HepG2 (cell line): ENCODE results near the gene KIRREL3. TPM values are rescaled to one million over a fixed set of nuclear protein-coding genes. Genes with fewer than 3 reads are reported as not detected.

Source experiments
- AKAP8 ChIP-seq: sonication (generic); formaldehyde crosslinking; IDR thresholded peaks from 2 replicates; pipeline ENCODE4 v1.5.1; 2020; ENCODE audit warnings: mild to moderate bottlenecking, missing genetic modification reagents
- ATF2 ChIP-seq: sonication (generic); formaldehyde crosslinking; IDR thresholded peaks from 2 replicates; pipeline ENCODE4 v1.4.0; 2020; ENCODE audit warnings: missing genetic modification reagents
- CEBPB ChIP-seq: IDR thresholded peaks from 2 replicates; pipeline ENCODE4 v1.6.1; 2011; ENCODE audit warnings: low read depth, low read length, improper control_type of control experiment, borderline replicate concordance
- DNMT3B ChIP-seq: conservative IDR thresholded peaks from 2 replicates; pipeline ENCODE4 v1.6.1; 2016; ENCODE audit warnings: missing biosample characterization, control low read depth
- FOXA3 ChIP-seq: IDR thresholded peaks from 2 replicates; pipeline ENCODE4 v1.6.1; 2016; ENCODE audit warnings: missing genetic modification reagents, missing compliant biosample characterization
- HNF4A ChIP-seq: sonication (generic); formaldehyde crosslinking; IDR thresholded peaks from 2 replicates; pipeline ENCODE4 v1.4.0; 2020; ENCODE audit warnings: missing genetic modification reagents
- HNRNPK ChIP-seq: fragments of 200-400 bp; formaldehyde crosslinking; IDR thresholded peaks from 2 replicates; pipeline ENCODE4 v1.6.1; 2018; ENCODE audit warnings: low read length, low read depth, moderate library complexity, mild to moderate bottlenecking; ENCODE audit not compliant: poor library complexity, severe bottlenecking
- KDM5B ChIP-seq: sonication (generic); formaldehyde crosslinking; IDR thresholded peaks from 2 replicates; pipeline ENCODE4 v1.4.0; 2020; ENCODE audit warnings: missing genetic modification reagents, mild to moderate bottlenecking, borderline replicate concordance
- MXD4 ChIP-seq: IDR thresholded peaks from 2 replicates; pipeline ENCODE4 v1.6.1; 2016; ENCODE audit warnings: mild to moderate bottlenecking, missing biosample characterization, missing genetic modification reagents
- NCOR1 ChIP-seq: fragments of 200-600 bp; sonication (generic); IDR thresholded peaks from 2 replicates; pipeline ENCODE4 v1.7.0; 2017; ENCODE audit warnings: antibody characterized with exemption, low read length, borderline replicate concordance
- RBM22 ChIP-seq: fragments of 200-400 bp; formaldehyde crosslinking; optimal IDR thresholded peaks from 2 replicates; pipeline ENCODE3; 2017; ENCODE audit warnings: mild to moderate bottlenecking, low read length, moderate library complexity
- RORA ChIP-seq: sonication (generic); formaldehyde crosslinking; IDR thresholded peaks from 2 replicates; pipeline ENCODE4 v1.5.0; 2020; ENCODE audit warnings: mild to moderate bottlenecking, missing genetic modification reagents, moderate library complexity
- SIX1 ChIP-seq: sonication (generic); formaldehyde crosslinking; IDR thresholded peaks from 2 replicates; pipeline ENCODE4 v1.4.0; 2020; ENCODE audit warnings: missing genetic modification reagents, borderline replicate concordance
- SOX6 ChIP-seq, 2 experiments: fragments of 450-650 bp in 1 of 2; sonication (generic) in 1 of 2; formaldehyde crosslinking in 1 of 2; IDR thresholded peaks; 2 replicates each; pipeline versions ENCODE4 v1.4.0 to v1.6.1; 2017 to 2020; ENCODE audit warnings: antibody characterized with exemption in 1 of 2, mild to moderate bottlenecking in 1 of 2, missing genetic modification reagents in 1 of 2
- TFDP2 ChIP-seq: sonication (generic); formaldehyde crosslinking; IDR thresholded peaks from 2 replicates; pipeline ENCODE4 v1.4.0; 2020; ENCODE audit warnings: missing genetic modification reagents
- TOPORS ChIP-seq: sonication (generic); formaldehyde crosslinking; IDR thresholded peaks from 2 replicates; pipeline ENCODE4 v1.8.0; 2023; ENCODE audit warnings: mild to moderate bottlenecking, missing genetic modification reagents
- YEATS4 ChIP-seq: sonication (generic); formaldehyde crosslinking; IDR thresholded peaks from 2 replicates; pipeline ENCODE4 v1.4.0; 2020; ENCODE audit warnings: missing genetic modification reagents, borderline replicate concordance
- ZBTB26 ChIP-seq: IDR thresholded peaks from 2 replicates; pipeline ENCODE4 v1.6.1; 2016; ENCODE audit warnings: missing compliant biosample characterization, missing genetic modification reagents, borderline replicate concordance
- ZFY ChIP-seq: sonication (generic); formaldehyde crosslinking; IDR thresholded peaks from 2 replicates; pipeline ENCODE4 v1.4.0; 2020; ENCODE audit warnings: missing genetic modification reagents
- ZNF207 ChIP-seq: fragments of 450-650 bp; IDR thresholded peaks from 2 replicates; pipeline ENCODE4 v1.6.1; 2016; ENCODE audit warnings: antibody characterized with exemption, borderline replicate concordance
- ZNF550 ChIP-seq: sonication (generic); formaldehyde crosslinking; IDR thresholded peaks from 2 replicates; pipeline ENCODE4 v1.4.0; 2020; ENCODE audit warnings: mild to moderate bottlenecking, missing genetic modification reagents, borderline replicate concordance
- ZNF703 ChIP-seq: sonication (generic); formaldehyde crosslinking; IDR thresholded peaks from 2 replicates; pipeline ENCODE4 v1.5.1; 2020; ENCODE audit warnings: missing genetic modification reagents, mild to moderate bottlenecking, moderate library complexity, borderline replicate concordance
- ZSCAN9 ChIP-seq: IDR thresholded peaks from 2 replicates; pipeline ENCODE4 v1.6.1; 2016; ENCODE audit warnings: borderline replicate concordance
- polyA plus RNA-seq, 8 experiments: library from polyadenylated mRNA; depleted of rRNA in 3 of 8; stranded (reverse) in 7 of 8; unstranded in 1 of 8; fragments of >200 nt; fragmentation: Illumina TruSeq in 4 of 8; extraction: Trizol in 4 of 8; gene quantifications; 2 replicates each; pipeline versions ENCODE4 v1.2.1 to v1.2.3, GENCODE V29; 2011 to 2016; ENCODE audit warnings: low read depth in 4 of 8, missing spikeins in 1 of 8, mixed read lengths in 1 of 8; ENCODE audit not compliant: insufficient read depth in 1 of 8
- total RNA-seq, 5 experiments: library from RNA; depleted of rRNA; stranded (reverse); fragments of >200 nt; fragmentation: Illumina TruSeq; extraction: Trizol; gene quantifications; 2 replicates each; pipeline ENCODE4 v1.2.3, GENCODE V29; 2016; ENCODE audit warnings: low read depth in 1 of 5
- TF ChIP-seq, protein P1 (sequence below): IDR thresholded peaks from 2 replicates; pipeline ENCODE4 v1.6.1; 2016

KIRREL3 gene
- total and polyA plus RNA-seq, 2 of the 13 experiments (the other 11 are each of a cell fraction or from before 2014, with no cell fraction given) = not detected

DNA sequence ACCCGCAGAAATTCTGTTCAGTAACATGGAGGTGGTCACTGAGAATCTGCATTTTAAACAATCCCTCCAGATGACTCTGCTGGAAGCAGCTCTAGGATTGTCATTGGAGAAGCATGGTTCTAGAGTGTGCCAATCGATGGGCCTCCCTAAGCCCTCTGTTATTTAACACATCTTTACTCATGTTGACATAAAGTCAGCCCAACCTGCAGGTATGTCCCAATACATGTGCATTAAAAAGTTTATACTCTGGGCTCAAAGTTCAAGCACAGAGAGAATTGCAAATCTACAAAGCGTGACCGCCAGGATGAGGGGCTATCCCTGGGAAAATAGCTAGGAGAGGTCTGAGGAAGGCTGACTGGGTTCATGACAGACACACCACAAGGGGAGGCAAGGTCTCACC, 116.4 kb downstream of the KIRREL3 start (continued):
- TF ChIP-seq RBM22 = no peak
- TF ChIP-seq ZSCAN9 = no peak
- TF ChIP-seq KDM5B (CRISPR knock-in tag) = no peak
- no peak for TF ChIP-seq SIX1 (CRISPR knock-in tag)
- no peak for TF ChIP-seq YEATS4
- TF ChIP-seq TFDP2 (CRISPR knock-in tag) = no peak
- no peak for TF ChIP-seq RORA (CRISPR knock-in tag)
- TF ChIP-seq NCOR1 = peak; percentile 45; the same call in 1 of the 2 replicates
- TF ChIP-seq, protein P1, sequence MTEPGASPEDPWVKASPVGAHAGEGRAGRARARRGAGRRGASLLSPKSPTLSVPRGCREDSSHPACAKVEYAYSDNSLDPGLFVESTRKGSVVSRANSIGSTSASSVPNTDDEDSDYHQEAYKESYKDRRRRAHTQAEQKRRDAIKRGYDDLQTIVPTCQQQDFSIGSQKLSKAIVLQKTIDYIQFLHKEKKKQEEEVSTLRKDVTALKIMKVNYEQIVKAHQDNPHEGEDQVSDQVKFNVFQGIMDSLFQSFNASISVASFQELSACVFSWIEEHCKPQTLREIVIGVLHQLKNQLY (CRISPR knock-in tag) = no peak
- no peak for TF ChIP-seq TOPORS (CRISPR knock-in tag)
- TF ChIP-seq CEBPB = peak; percentile 72; the same call in 1 of the 2 replicates
- no peak for TF ChIP-seq ZNF703 (CRISPR knock-in tag)
- peak; percentile 38; the same call in 1 of the 2 replicates for TF ChIP-seq FOXA3
- 0 out of 2 replicates have a peak, but pooled peaks have one; percentile 26 for TF ChIP-seq ZBTB26
- TF ChIP-seq ZFY (CRISPR knock-in tag) = no peak
- no peak for TF ChIP-seq ZNF550 (CRISPR knock-in tag)
- no peak for TF ChIP-seq ATF2 (CRISPR knock-in tag)
- TF ChIP-seq MXD4 (CRISPR knock-in tag) = no peak
- TF ChIP-seq ZNF207 = no peak
- TF ChIP-seq DNMT3B (CRISPR knock-in tag) = no peak
- TF ChIP-seq SOX6 (IDR thresholded peaks at IDR 0.05) = no peak
- no peak for TF ChIP-seq SOX6 (CRISPR knock-in tag; IDR thresholded peaks at IDR 0.05)
- TF ChIP-seq HNF4A = peak; percentile 70
- no peak for TF ChIP-seq HNRNPK
- no peak for TF ChIP-seq AKAP8 (CRISPR knock-in tag)
